Gastroesophageal sphincter (tissue), 4 donors: ENCODE results near the gene ASIC2. TPM values are rescaled to one million over a fixed set of nuclear protein-coding genes. Genes with fewer than 3 reads are reported as not detected.

Experiments used
- ATAC-seq: fragments of 150-250 bp; one replicate; pipeline ENCODE4 v1.9.1; 2016; ENCODE audit warnings: mild to moderate bottlenecking, moderate library complexity
- H3K27ac ChIP-seq, 4 donors: fragments of 200-600 bp; sonication (generic) in 3 of 4; 1 replicate in 3 of 4; 2 replicates in 1 of 4; pipeline ENCODE4 v1.5.1; 2016 to 2019
- H3K27me3 ChIP-seq: fragments of 200-600 bp; sonication (generic); one replicate; pipeline ENCODE4 v1.5.1; 2019
- H3K36me3 ChIP-seq, 2 donors: fragments of 200-600 bp; sonication (generic); one replicate each; pipeline ENCODE4 v1.5.1; 2019; ENCODE audit warnings: control low read depth in 1 of 2
- H3K4me1 ChIP-seq, 3 donors: fragments of 200-600 bp; sonication (generic); 1 replicate in 2 of 3; 2 replicates in 1 of 3; pipeline ENCODE4 v1.5.1; 2016 to 2019; ENCODE audit warnings: control low read depth in 2 of 3
- H3K4me3 ChIP-seq, 2 donors: fragments of 200-600 bp; sonication (generic); one replicate each; pipeline ENCODE4 v1.5.1; 2019; ENCODE audit warnings: mild to moderate bottlenecking in 1 of 2, moderate library complexity in 1 of 2
- H3K9me3 ChIP-seq, 3 donors: fragments of 200-600 bp; sonication (generic); one replicate each; pipeline ENCODE4 v1.5.1; 2017 to 2019; ENCODE audit warnings: control low read depth in 2 of 3
- CTCF ChIP-seq, 4 experiments: fragments of 200-600 bp in 2 of 4; fragments of 450-650 bp in 2 of 4; sonication (generic) in 1 of 4; IDR thresholded peaks; one replicate each; pipeline ENCODE4 v1.5.1; 2017 to 2019; ENCODE audit warnings: antibody characterized with exemption in 4 of 4, mild to moderate bottlenecking in 2 of 4, moderate library complexity in 2 of 4
- EP300 ChIP-seq: sonication (generic); formaldehyde crosslinking; IDR thresholded peaks from one replicate; pipeline ENCODE4 v1.6.1; 2017; ENCODE audit warnings: antibody characterized with exemption, mild to moderate bottlenecking
- POLR2A ChIP-seq, 2 donors: fragments of 450-650 bp; IDR thresholded peaks; one replicate each; pipeline ENCODE4 v1.6.1; 2017; ENCODE audit warnings: antibody characterized with exemption in 2 of 2, mild to moderate bottlenecking in 2 of 2, moderate library complexity in 1 of 2
- POLR2AphosphoS5 ChIP-seq: sonication (generic); formaldehyde crosslinking; IDR thresholded peaks from one replicate; pipeline ENCODE4 v1.6.1; 2017; ENCODE audit warnings: antibody characterized with exemption
- WGBS, 2 donors: methylation state at CpG; one replicate each; pipeline ENCODE4 v1.1.5; 2018; ENCODE audit warnings: low coverage in 1 of 2; 5-methylcytosine and 5-hydroxymethylcytosine counted together
- total RNA-seq, 4 donors: library from RNA; depleted of rRNA; stranded (reverse); fragments of >200 nt; gene quantifications; one replicate each; pipeline ENCODE4 v1.1.0, GENCODE V29; 2016

ASIC2 gene
- total RNA-seq, 4 donors from 2014 or later = 0.15 TPM; not detected in 3

- H3K4me1 ChIP-seq = no peaks in the 10 kb centered on the region
- H3K9me3 ChIP-seq = no peaks in the 10 kb centered on the region
- ATAC-seq = no peak
- H3K27ac ChIP-seq = no peak overlapping the region
- H3K4me3 ChIP-seq = no peak overlapping the region
- TF ChIP-seq EP300 = no peak
- TF ChIP-seq CTCF (IDR thresholded peaks at IDR 0.05) = no peak
- TF ChIP-seq POLR2A (IDR thresholded peaks at IDR 0.05) = no peak
- no peak for TF ChIP-seq POLR2AphosphoS5
- H3K27me3 ChIP-seq = peaks cover 15% of the 10 kb centered on the region
- H3K36me3 ChIP-seq = no peaks in the 10 kb centered on the region
- 81 to 83% methylated on average over 3 of the region's 3 CpGs for WGBS, 2 donors
Measured at GRCh38 chr17:33243732-33244131, 49.4 kb downstream of the ASIC2 start.

- Histone ChIP-seq H3K4me1 (no peaks in the 10 kb centered on the region), H3K27me3 (peaks cover 15% of the 10 kb centered on the region), H3K9me3 (no peaks in the 10 kb centered on the region), H3K36me3 (no peaks in the 10 kb centered on the region), H3K4me3 (no peak overlapping the region), H3K27ac (no peak overlapping the region)
- no peak for TF ChIP-seq EP300
- TF ChIP-seq POLR2A (IDR thresholded peaks at IDR 0.05) = no peak
- no peak for TF ChIP-seq CTCF (IDR thresholded peaks at IDR 0.05)
- no peak for TF ChIP-seq POLR2AphosphoS5
- WGBS, 2 donors = 60 to 67% methylated on average over 7 to 8 of the region's 8 CpGs
- ATAC-seq = no peak
Measured at GRCh38 chr17:33242375-33243124, 50.5 kb downstream of the ASIC2 start.

GRCh38 chr17:33241390-33241789 is 51.7 kb downstream of the ASIC2 start:
- Histone ChIP-seq H3K4me1 (no peaks in the 10 kb centered on the region), H3K4me3 (no peak overlapping the region), H3K36me3 (no peaks in the 10 kb centered on the region), H3K27ac (no peak overlapping the region), H3K9me3 (no peaks in the 10 kb centered on the region), H3K27me3 (peaks cover 14% of the 10 kb centered on the region)
- ATAC-seq = no peak
- TF ChIP-seq POLR2AphosphoS5 = no peak

GRCh38 chr17:33240362-33240761 is 52.7 kb downstream of the ASIC2 start:
- WGBS, 2 donors = 0 to 40% methylated on average over 1 of the region's 6 CpGs

GRCh38 chr17:33239702-33240101 is 53.4 kb downstream of the ASIC2 start:
- no peak for TF ChIP-seq POLR2A (IDR thresholded peaks at IDR 0.05)
- TF ChIP-seq EP300 = no peak
- TF ChIP-seq POLR2AphosphoS5 = no peak
- no peak for TF ChIP-seq CTCF (IDR thresholded peaks at IDR 0.05)
- no peak for ATAC-seq
- Histone ChIP-seq H3K27me3 (peaks cover 9% of the 10 kb centered on the region), H3K36me3 (no peaks in the 10 kb centered on the region), H3K9me3 (no peaks in the 10 kb centered on the region), H3K4me1 (peaks cover 0 to 12% (median 0%) of the 10 kb centered on the region in 3 donors), H3K4me3 (no peak overlapping the region), H3K27ac (no peak overlapping the region)
- 67% methylated on average over 1 of the region's 1 CpG; no CpG with 5 or more reads in 1 of the 2 donors for WGBS, 2 donors

More at GRCh38 chr17:33240362-33240761, 52.7 kb downstream of the ASIC2 start:
- Histone ChIP-seq H3K36me3 (no peaks in the 10 kb centered on the region), H3K27ac (no peak overlapping the region), H3K4me1 (peaks cover 0 to 5% (median 0%) of the 10 kb centered on the region in 3 donors), H3K4me3 (no peak overlapping the region), H3K9me3 (no peaks in the 10 kb centered on the region), H3K27me3 (peaks cover 9% of the 10 kb centered on the region)
- no peak for ATAC-seq
- TF ChIP-seq POLR2AphosphoS5 = no peak

- 43 to 56% methylated on average over 5 to 6 of the region's 6 CpGs for WGBS, 2 donors
- H3K27me3 ChIP-seq = no peaks in the 10 kb centered on the region
- H3K36me3 ChIP-seq = no peaks in the 10 kb centered on the region
- peaks cover 0 to 30% (median 7%) of the 10 kb centered on the region in 3 donors for H3K4me1 ChIP-seq
- peak; percentile 95 for ATAC-seq
- H3K9me3 ChIP-seq = no peaks in the 10 kb centered on the region
- no peak overlapping the region for H3K4me3 ChIP-seq
- H3K27ac ChIP-seq = peak overlapping the region in 2 of 4 donors; percentile 20 to 38
- TF ChIP-seq CTCF (IDR thresholded peaks at IDR 0.05) (no peak), POLR2AphosphoS5 (peak; percentile 67), EP300 (no peak), POLR2A (IDR thresholded peaks at IDR 0.05) (no peak)
Measured at GRCh38 chr17:33234930-33235685, 58.0 kb downstream of the ASIC2 start.
